Neural cell (in vitro differentiated cells): ENCODE results near the gene IKZF4. TPM values are rescaled to one million over a fixed set of nuclear protein-coding genes. Genes with fewer than 3 reads are reported as not detected.
A peak's percentile ranks its signal among the peaks of the same experiment; 100 is the strongest.

Experiments used
- H2AFZ ChIP-seq: fragments of 200-600, 300-800 bp; sonication (generic), shearing (Covaris generic); 2 replicates; pipeline ENCODE4 v1.6.0; 2014; ENCODE audit warnings: low read depth, mild to moderate bottlenecking, antibody characterized with exemption, low read length, moderate library complexity
- H3F3A ChIP-seq: fragments of 200-600 bp; shearing (Covaris generic); 2 replicates; pipeline ENCODE4 v1.6.1; 2016; ENCODE audit warnings: mild to moderate bottlenecking, moderate library complexity, mixed read lengths, antibody characterized with exemption, low read length; ENCODE audit not compliant: insufficient read depth, poor library complexity, severe bottlenecking
- H3K27ac ChIP-seq: fragments of 200-600, 300-800 bp; sonication (generic), shearing (Covaris generic); 2 replicates; pipeline ENCODE4 v1.5.1; 2014; ENCODE audit warnings: mild to moderate bottlenecking, low read length, moderate library complexity
- H3K27me3 ChIP-seq: fragments of 300-800, 200-600 bp; sonication (generic), shearing (Covaris generic); 2 replicates; pipeline ENCODE4 v1.6.0; 2014; ENCODE audit warnings: mild to moderate bottlenecking, low read depth, low read length, moderate library complexity; ENCODE audit not compliant: insufficient read depth
- H3K36me3 ChIP-seq: fragments of 300-800, 200-600 bp; sonication (generic), shearing (Covaris generic); 2 replicates; pipeline ENCODE4 v1.5.1; 2014; ENCODE audit warnings: mild to moderate bottlenecking, antibody characterized with exemption, low read length, moderate library complexity; ENCODE audit not compliant: insufficient read depth
- H3K4me2 ChIP-seq: fragments of 300-800, 200-600 bp; sonication (generic), shearing (Covaris generic); 2 replicates; pipeline ENCODE4 v1.6.0; 2014; ENCODE audit warnings: mild to moderate bottlenecking, low read length
- H3K4me3 ChIP-seq: fragments of 300-800, 200-600 bp; sonication (generic), shearing (Covaris generic); 2 replicates; pipeline ENCODE4 v1.5.1; 2014; ENCODE audit warnings: mild to moderate bottlenecking, low read length, moderate library complexity
- H3K79me2 ChIP-seq: fragments of 200-600 bp; shearing (Covaris generic); replicated peaks from 2 replicates; pipeline ENCODE4 v1.6.0; 2014; ENCODE audit warnings: mild to moderate bottlenecking, low read length, moderate library complexity; ENCODE audit not compliant: insufficient read depth
- H3K9ac ChIP-seq: fragments of 300-800, 200-600 bp; sonication (generic), shearing (Covaris generic); 2 replicates; pipeline ENCODE4 v1.6.1; 2016; ENCODE audit warnings: mild to moderate bottlenecking, low read length, mixed read lengths
- H3K9me2 ChIP-seq: fragments of 200-600 bp; shearing (Covaris generic); 2 replicates; pipeline ENCODE4 v1.6.1; 2016; ENCODE audit warnings: mild to moderate bottlenecking, low read length, mixed read lengths; ENCODE audit not compliant: insufficient read depth
- H3K9me3 ChIP-seq: fragments of 200-600, 300-800 bp; sonication (generic), shearing (Covaris generic); 2 replicates; pipeline ENCODE4 v1.6.1; 2016; ENCODE audit warnings: mild to moderate bottlenecking, mixed run types, low read length, moderate library complexity, mixed read lengths
- H4K20me1 ChIP-seq: fragments of 200-600 bp; shearing (Covaris generic); 2 replicates; pipeline ENCODE4 v1.6.1; 2016; ENCODE audit warnings: mild to moderate bottlenecking, mixed run types; ENCODE audit not compliant: insufficient read depth
- CTCF ChIP-seq: fragments of 450-650 bp; IDR thresholded peaks from 2 replicates; pipeline ENCODE4 v1.5.1; 2014; ENCODE audit warnings: antibody characterized with exemption, mild to moderate bottlenecking, moderate library complexity; ENCODE audit not compliant: poor library complexity, severe bottlenecking
- EP300 ChIP-seq: fragments of 450-650 bp; conservative IDR thresholded peaks from 2 replicates; pipeline ENCODE4 v1.6.1; 2014; ENCODE audit warnings: antibody characterized with exemption, mild to moderate bottlenecking, moderate library complexity; ENCODE audit not compliant: poor library complexity, severe bottlenecking
- EZH2 ChIP-seq: fragments of 200-600, 300-800 bp; shearing (Covaris generic), sonication (generic); IDR thresholded peaks from 2 replicates; pipeline ENCODE4 v1.6.1; 2014; ENCODE audit warnings: antibody characterized with exemption, low read length, borderline replicate concordance, mild to moderate bottlenecking; ENCODE audit not compliant: insufficient read depth, poor library complexity, severe bottlenecking
- MXI1 ChIP-seq: fragments of 450-650 bp; conservative IDR thresholded peaks from 2 replicates; pipeline ENCODE4 v1.6.1; 2014; ENCODE audit warnings: antibody characterized with exemption, mild to moderate bottlenecking; ENCODE audit not compliant: poor library complexity, severe bottlenecking
- POLR2AphosphoS5 ChIP-seq: IDR thresholded peaks from 2 replicates; pipeline ENCODE4 v1.6.1; 2012
- RAD21 ChIP-seq: fragments of 450-650 bp; conservative IDR thresholded peaks from 2 replicates; pipeline ENCODE4 v1.6.1; 2014; ENCODE audit warnings: antibody characterized with exemption, mild to moderate bottlenecking, moderate library complexity
- SMC3 ChIP-seq: fragments of 450-650 bp; conservative IDR thresholded peaks from 2 replicates; pipeline ENCODE4 v1.6.1; 2014; ENCODE audit warnings: antibody characterized with exemption, mild to moderate bottlenecking, moderate library complexity; ENCODE audit not compliant: poor library complexity
- TAF1 ChIP-seq: IDR thresholded peaks from 2 replicates; pipeline ENCODE4 v1.6.1; 2012; ENCODE audit warnings: low read depth
- polyA plus RNA-seq: library from polyadenylated mRNA; depleted of rRNA; stranded (reverse); fragments of >200 nt; gene quantifications from 2 replicates; pipeline ENCODE4 v1.2.3, GENCODE V29; 2014
- TF ChIP-seq, protein P1 (sequence below): IDR thresholded peaks from 2 replicates; pipeline ENCODE4 v1.6.1; 2012; ENCODE audit warnings: borderline replicate concordance

IKZF4 gene
- polyA plus RNA-seq, 1 donor from 2014 or later, result 4.8 TPM

GRCh38 chr12:56040151-56040550 lies 19.3 kb downstream of the IKZF4 start:
- H3K36me3 ChIP-seq, result no peaks in the 10 kb centered on the region
- H3K9me3 ChIP-seq, result no peaks in the 10 kb centered on the region
- H3K27ac ChIP-seq, result peak overlapping the region; percentile 98
- no peaks in the 10 kb centered on the region for H3F3A ChIP-seq
- H3K27me3 ChIP-seq, result no peaks in the 10 kb centered on the region
- H3K4me3 ChIP-seq, result no peak overlapping the region
- H2AFZ ChIP-seq, result no peak overlapping the region
- H3K4me2 ChIP-seq, result no peak overlapping the region
- H4K20me1 ChIP-seq, result no peaks in the 10 kb centered on the region
- H3K9me2 ChIP-seq, result no peaks in the 10 kb centered on the region
- peaks cover 21% of the 10 kb centered on the region for H3K79me2 ChIP-seq
- H3K9ac ChIP-seq, result no peak overlapping the region
- TF ChIP-seq CTCF (no peak), RAD21 (no peak), MXI1 (no peak), POLR2AphosphoS5 (no peak), EP300 (no peak), TAF1 (no peak), SMC3 (no peak), EZH2 (no peak)
- TF ChIP-seq, protein P1, sequence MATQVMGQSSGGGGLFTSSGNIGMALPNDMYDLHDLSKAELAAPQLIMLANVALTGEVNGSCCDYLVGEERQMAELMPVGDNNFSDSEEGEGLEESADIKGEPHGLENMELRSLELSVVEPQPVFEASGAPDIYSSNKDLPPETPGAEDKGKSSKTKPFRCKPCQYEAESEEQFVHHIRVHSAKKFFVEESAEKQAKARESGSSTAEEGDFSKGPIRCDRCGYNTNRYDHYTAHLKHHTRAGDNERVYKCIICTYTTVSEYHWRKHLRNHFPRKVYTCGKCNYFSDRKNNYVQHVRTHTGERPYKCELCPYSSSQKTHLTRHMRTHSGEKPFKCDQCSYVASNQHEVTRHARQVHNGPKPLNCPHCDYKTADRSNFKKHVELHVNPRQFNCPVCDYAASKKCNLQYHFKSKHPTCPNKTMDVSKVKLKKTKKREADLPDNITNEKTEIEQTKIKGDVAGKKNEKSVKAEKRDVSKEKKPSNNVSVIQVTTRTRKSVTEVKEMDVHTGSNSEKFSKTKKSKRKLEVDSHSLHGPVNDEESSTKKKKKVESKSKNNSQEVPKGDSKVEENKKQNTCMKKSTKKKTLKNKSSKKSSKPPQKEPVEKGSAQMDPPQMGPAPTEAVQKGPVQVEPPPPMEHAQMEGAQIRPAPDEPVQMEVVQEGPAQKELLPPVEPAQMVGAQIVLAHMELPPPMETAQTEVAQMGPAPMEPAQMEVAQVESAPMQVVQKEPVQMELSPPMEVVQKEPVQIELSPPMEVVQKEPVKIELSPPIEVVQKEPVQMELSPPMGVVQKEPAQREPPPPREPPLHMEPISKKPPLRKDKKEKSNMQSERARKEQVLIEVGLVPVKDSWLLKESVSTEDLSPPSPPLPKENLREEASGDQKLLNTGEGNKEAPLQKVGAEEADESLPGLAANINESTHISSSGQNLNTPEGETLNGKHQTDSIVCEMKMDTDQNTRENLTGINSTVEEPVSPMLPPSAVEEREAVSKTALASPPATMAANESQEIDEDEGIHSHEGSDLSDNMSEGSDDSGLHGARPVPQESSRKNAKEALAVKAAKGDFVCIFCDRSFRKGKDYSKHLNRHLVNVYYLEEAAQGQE, result no peak

DNA sequence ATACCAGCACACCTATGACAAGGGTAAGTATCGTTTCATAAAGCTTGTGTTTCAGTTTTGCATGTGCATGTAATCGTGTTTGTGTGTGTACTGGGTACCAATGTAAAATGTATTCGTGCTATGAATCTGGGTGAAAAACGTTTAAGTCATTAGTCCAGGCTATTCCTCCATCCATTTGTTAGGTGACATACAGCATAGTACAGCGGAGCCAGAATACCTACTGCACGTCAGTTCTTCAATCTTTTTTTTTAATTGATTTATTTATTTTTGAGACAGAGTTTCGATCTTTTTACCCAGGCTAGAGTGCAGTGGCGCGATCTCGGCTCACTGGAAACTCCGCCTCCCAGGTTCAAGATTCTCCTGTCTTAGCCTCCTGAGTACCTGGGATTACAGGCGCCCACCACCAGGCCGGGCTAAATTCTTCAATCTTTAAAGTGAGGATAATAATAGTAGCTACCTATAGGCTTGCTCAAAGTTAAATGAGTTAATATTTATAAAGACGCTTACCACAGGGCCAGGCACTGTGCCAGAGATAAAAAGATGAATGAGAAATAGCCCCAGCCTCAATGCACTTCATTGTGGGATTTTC lies 20.2 kb downstream of the IKZF4 start:
- Histone ChIP-seq H3K27ac (peak overlapping the region; percentile 98), H3K9me3 (no peaks in the 10 kb centered on the region), H2AFZ (peak overlapping the region; percentile 54), H3F3A (no peaks in the 10 kb centered on the region), H3K9me2 (no peaks in the 10 kb centered on the region), H3K27me3 (no peaks in the 10 kb centered on the region), H3K4me2 (peak overlapping the region; percentile 63), H3K79me2 (peaks cover 21% of the 10 kb centered on the region), H3K4me3 (peak overlapping the region; percentile 77), H3K9ac (peak overlapping the region; percentile 66), H3K36me3 (no peaks in the 10 kb centered on the region), H4K20me1 (no peaks in the 10 kb centered on the region)
- TF ChIP-seq EP300, result no peak
- TF ChIP-seq EZH2, result no peak
- TF ChIP-seq MXI1, result no peak
- peak; percentile 62 for TF ChIP-seq CTCF
- TF ChIP-seq SMC3, result no peak
- no peak for TF ChIP-seq POLR2AphosphoS5
- no peak for TF ChIP-seq RAD21
